H9 (cell line): ENCODE data around the gene KLK13. TPM values are rescaled to one million over a fixed set of nuclear protein-coding genes. Genes with fewer than 3 reads are reported as not detected.
A peak's percentile ranks its signal among the peaks of the same experiment; 100 is the strongest.

Source experiments
- DNase-seq: peaks from one replicate; pipeline ENCODE4 v3.0.0-alpha.2; 2017
- H2AFZ ChIP-seq: one replicate; pipeline ENCODE4 v1.6.1; 2013; ENCODE audit warnings: mild to moderate bottlenecking, low read length, control low read depth, moderate library complexity
- H2AK5ac ChIP-seq: 2 replicates; pipeline ENCODE4 v1.6.1; 2013; ENCODE audit warnings: low read length, control low read depth, mixed read lengths; ENCODE audit not compliant: insufficient read length
- H2BK120ac ChIP-seq: one replicate; pipeline ENCODE4 v1.6.1; 2013; ENCODE audit warnings: low read depth, mild to moderate bottlenecking, low read length, control low read depth, inconsistent platforms; ENCODE audit not compliant: poor library complexity, severe bottlenecking
- H2BK12ac ChIP-seq: 2 replicates; pipeline ENCODE4 v1.6.1; 2013; ENCODE audit warnings: low read length, control low read depth, mixed read lengths, low read depth; ENCODE audit not compliant: insufficient read length
- H2BK15ac ChIP-seq: 2 replicates; pipeline ENCODE4 v1.6.1; 2013; ENCODE audit warnings: low read depth, low read length, control low read depth
- H2BK20ac ChIP-seq: one replicate; pipeline ENCODE4 v1.6.1; 2013; ENCODE audit warnings: low read depth, mild to moderate bottlenecking, low read length, control low read depth, inconsistent platforms; ENCODE audit not compliant: poor library complexity, severe bottlenecking
- H2BK5ac ChIP-seq: 2 replicates; pipeline ENCODE4 v1.6.1; 2013; ENCODE audit warnings: low read length, control low read depth, mixed read lengths; ENCODE audit not compliant: insufficient read length
- H3K14ac ChIP-seq: 2 replicates; pipeline ENCODE4 v1.6.1; 2013; ENCODE audit warnings: low read length, control low read depth; ENCODE audit not compliant: insufficient read depth
- H3K18ac ChIP-seq: 2 replicates; pipeline ENCODE4 v1.6.1; 2013; ENCODE audit warnings: low read depth, mild to moderate bottlenecking, mixed read lengths, low read length, control low read depth; ENCODE audit not compliant: insufficient read length
- H3K23ac ChIP-seq: 2 replicates; pipeline ENCODE4 v1.6.1; 2013; ENCODE audit warnings: low read length, control low read depth, mixed read lengths, low read depth; ENCODE audit not compliant: insufficient read length
- H3K23me2 ChIP-seq: 2 replicates; pipeline ENCODE4 v1.6.1; 2013; ENCODE audit warnings: low read depth, mild to moderate bottlenecking, mixed read lengths, low read length, control low read depth; ENCODE audit not compliant: insufficient read length, poor library complexity, severe bottlenecking
- H3K27ac ChIP-seq: 2 replicates; pipeline ENCODE4 v1.5.1; 2013; ENCODE audit warnings: low read length, control low read depth, mixed read lengths, low read depth; ENCODE audit not compliant: insufficient read length
- H3K27me3 ChIP-seq: 2 replicates; pipeline ENCODE4 v1.6.1; 2013; ENCODE audit warnings: low read length, control low read depth, inconsistent platforms; ENCODE audit not compliant: insufficient read depth
- H3K4ac ChIP-seq: 2 replicates; pipeline ENCODE4 v1.6.1; 2013; ENCODE audit warnings: low read depth, mild to moderate bottlenecking, control low read depth, inconsistent platforms, low read length, moderate library complexity
- H3K4me1 ChIP-seq: 2 replicates; pipeline ENCODE4 v1.6.1; 2013; ENCODE audit warnings: low read length, control low read depth, inconsistent platforms; ENCODE audit not compliant: insufficient read depth
- H3K4me2 ChIP-seq: 2 replicates; pipeline ENCODE4 v1.6.1; 2013; ENCODE audit warnings: low read length, control low read depth, mixed read lengths; ENCODE audit not compliant: insufficient read length, insufficient read depth
- H3K56ac ChIP-seq: 2 replicates; pipeline ENCODE4 v1.6.1; 2013; ENCODE audit warnings: low read depth, mild to moderate bottlenecking, mixed read lengths, low read length, control low read depth; ENCODE audit not compliant: insufficient read length
- H3K79me1 ChIP-seq: 2 replicates; pipeline ENCODE4 v1.6.1; 2013; ENCODE audit warnings: low read depth, mild to moderate bottlenecking, moderate library complexity, low read length, control low read depth, inconsistent platforms; ENCODE audit not compliant: insufficient read depth, poor library complexity, severe bottlenecking
- H3K79me2 ChIP-seq: 2 replicates; pipeline ENCODE4 v1.6.1; 2013; ENCODE audit warnings: low read length, control low read depth, inconsistent platforms; ENCODE audit not compliant: insufficient read depth
- H3K9ac ChIP-seq: 2 replicates; pipeline ENCODE4 v1.6.1; 2013; ENCODE audit warnings: low read length, control low read depth, mixed read lengths; ENCODE audit not compliant: insufficient read length; ENCODE audit errors: extremely low read depth
- H3K9me3 ChIP-seq: one replicate; pipeline ENCODE4 v1.6.1; 2013; ENCODE audit warnings: low read depth, low read length, inconsistent platforms; ENCODE audit not compliant: control insufficient read depth
- H3T11ph ChIP-seq: one replicate; pipeline ENCODE4 v1.6.1; 2013; ENCODE audit warnings: mild to moderate bottlenecking, low read length, control low read depth, inconsistent platforms
- H4K20me1 ChIP-seq: one replicate; pipeline ENCODE4 v1.6.1; 2013; ENCODE audit not compliant: control insufficient read depth, insufficient read length, insufficient read depth
- H4K5ac ChIP-seq: 2 replicates; pipeline ENCODE4 v1.6.1; 2013; ENCODE audit warnings: low read depth, mild to moderate bottlenecking, mixed read lengths, low read length, control low read depth; ENCODE audit not compliant: insufficient read length
- H4K8ac ChIP-seq: replicated peaks from 2 replicates; pipeline ENCODE4 v1.6.1; 2013; ENCODE audit warnings: low read length, control low read depth, mixed read lengths, low read depth; ENCODE audit not compliant: insufficient read length
- H4K91ac ChIP-seq: 2 replicates; pipeline ENCODE4 v1.6.1; 2013; ENCODE audit warnings: low read depth, mild to moderate bottlenecking, moderate library complexity, mixed read lengths, low read length, control low read depth; ENCODE audit not compliant: insufficient read length
- H3K27ac Mint-ChIP-seq, 3 experiments: 2 replicates in 2 of 3; 3 replicates in 1 of 3; pipeline ENCODE4 v1.8.0; 2020 to 2021; ENCODE audit warnings: mixed read lengths in 3 of 3, mild to moderate bottlenecking in 1 of 3, moderate library complexity in 1 of 3
- H3K27me3 Mint-ChIP-seq: 2 replicates; pipeline ENCODE4 v1.8.0; 2021; ENCODE audit warnings: low read depth, mild to moderate bottlenecking, moderate library complexity, mixed read lengths
- H3K36me3 Mint-ChIP-seq, 3 experiments: 2 replicates in 2 of 3; 3 replicates in 1 of 3; pipeline ENCODE4 v1.8.0; 2020 to 2021; ENCODE audit warnings: low read depth in 3 of 3, mixed read lengths in 3 of 3; ENCODE audit not compliant: insufficient read depth in 1 of 3
- H3K4me1 Mint-ChIP-seq, 2 experiments: 2 replicates each; pipeline ENCODE4 v1.8.0; 2020; ENCODE audit warnings: mixed read lengths in 2 of 2
- H3K4me3 Mint-ChIP-seq, 2 experiments: 2 replicates in 1 of 2; 3 replicates in 1 of 2; pipeline ENCODE4 v1.8.0; 2020 to 2021; ENCODE audit warnings: mild to moderate bottlenecking in 2 of 2, mixed read lengths in 2 of 2, moderate library complexity in 1 of 2
- H3K9me3 Mint-ChIP-seq, 2 experiments: 2 replicates in 1 of 2; 3 replicates in 1 of 2; pipeline ENCODE4 v1.8.0; 2020; ENCODE audit warnings: mild to moderate bottlenecking in 2 of 2, mixed read lengths in 2 of 2, moderate library complexity in 1 of 2
- WGBS: extraction: QIAGEN DNeasy Blood & Tissue Kit; methylation state at CpG from one replicate; pipeline ENCODE4 v1.1.7; 2013; ENCODE audit warnings: missing lambda C conversion rate, low lambda C conversion rate, mixed read lengths; ENCODE audit not compliant: insufficient read length; ENCODE audit errors: extremely low coverage; 5-methylcytosine and 5-hydroxymethylcytosine counted together
- total RNA-seq: library from RNA; stranded (reverse); gene quantifications from 2 replicates; pipeline ENCODE4 v1.2.1, GENCODE V29; 2021
- TF ChIP-seq, protein P1 (sequence below): fragments of 200-600 bp; sonication (generic); conservative IDR thresholded peaks from 3 replicates; pipeline ENCODE4 v1.8.0; 2021; ENCODE audit warnings: antibody characterized with exemption, mild to moderate bottlenecking

KLK13 gene
- total RNA-seq, 1 experiment from 2014 or later = 4.2 TPM

DNA sequence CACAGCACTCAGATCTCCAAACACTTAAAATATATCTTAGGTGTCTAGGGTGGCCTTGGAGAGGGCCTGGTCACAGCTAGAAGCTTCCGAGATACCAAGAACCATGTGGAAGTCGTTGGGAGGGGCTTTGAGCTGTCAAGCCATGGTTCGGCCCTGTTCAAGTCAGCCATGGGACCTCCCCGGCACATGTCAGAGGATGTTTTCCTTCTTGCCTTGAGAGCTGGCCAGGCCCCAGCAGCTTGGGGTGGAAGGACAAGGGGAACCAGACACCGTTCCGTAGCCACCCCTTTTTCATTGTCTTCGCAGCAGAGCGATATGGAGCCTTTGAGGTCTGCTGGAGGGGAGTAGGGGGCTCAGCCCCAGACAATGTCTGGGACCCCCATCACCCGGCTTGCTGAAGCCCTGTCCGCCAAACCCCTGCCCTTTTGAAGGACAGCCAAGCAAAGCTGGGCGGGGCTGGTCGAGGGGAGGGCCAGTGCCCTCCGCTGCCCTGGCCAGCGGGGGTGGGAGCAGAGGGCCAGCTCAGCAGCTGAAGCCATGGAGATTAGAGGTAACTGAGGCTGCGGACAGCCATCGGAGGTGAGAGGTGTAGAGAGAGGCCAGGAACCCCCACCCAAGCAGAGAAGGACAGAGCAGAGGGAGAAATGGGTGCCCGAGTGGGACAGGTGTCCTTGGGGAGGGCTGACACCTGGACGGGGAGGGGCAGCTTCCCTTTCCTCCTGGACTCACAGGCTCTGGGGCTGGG lies 38.9 kb downstream of the KLK13 start:
- no peaks in the 10 kb centered on the region for H3K27me3 ChIP-seq
- Mint-ChIP-seq H3K4me3 (peak overlapping the region in 1 of 2 experiments; percentile 23; a peak in 1 of 5 replicates), H3K4me1 (peaks cover 28 to 50% of the 10 kb centered on the region in 2 experiments), H3K27me3 (peaks cover 6% of the 10 kb centered on the region), H3K36me3 (no peaks in the 10 kb centered on the region), H3K9me3 (no peaks in the 10 kb centered on the region; a peak in 1 of 5 replicates), H3K27ac (0 out of 7 replicates have a peak overlapping the region, but pooled peaks of 1 of the 3 experiments have one; percentile 18)
- TF ChIP-seq, protein P1, sequence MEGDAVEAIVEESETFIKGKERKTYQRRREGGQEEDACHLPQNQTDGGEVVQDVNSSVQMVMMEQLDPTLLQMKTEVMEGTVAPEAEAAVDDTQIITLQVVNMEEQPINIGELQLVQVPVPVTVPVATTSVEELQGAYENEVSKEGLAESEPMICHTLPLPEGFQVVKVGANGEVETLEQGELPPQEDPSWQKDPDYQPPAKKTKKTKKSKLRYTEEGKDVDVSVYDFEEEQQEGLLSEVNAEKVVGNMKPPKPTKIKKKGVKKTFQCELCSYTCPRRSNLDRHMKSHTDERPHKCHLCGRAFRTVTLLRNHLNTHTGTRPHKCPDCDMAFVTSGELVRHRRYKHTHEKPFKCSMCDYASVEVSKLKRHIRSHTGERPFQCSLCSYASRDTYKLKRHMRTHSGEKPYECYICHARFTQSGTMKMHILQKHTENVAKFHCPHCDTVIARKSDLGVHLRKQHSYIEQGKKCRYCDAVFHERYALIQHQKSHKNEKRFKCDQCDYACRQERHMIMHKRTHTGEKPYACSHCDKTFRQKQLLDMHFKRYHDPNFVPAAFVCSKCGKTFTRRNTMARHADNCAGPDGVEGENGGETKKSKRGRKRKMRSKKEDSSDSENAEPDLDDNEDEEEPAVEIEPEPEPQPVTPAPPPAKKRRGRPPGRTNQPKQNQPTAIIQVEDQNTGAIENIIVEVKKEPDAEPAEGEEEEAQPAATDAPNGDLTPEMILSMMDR = no peak
- H3K9me3 ChIP-seq = no peaks in the 10 kb centered on the region
- H2AK5ac ChIP-seq = no peak overlapping the region
- H2BK120ac ChIP-seq = no peak overlapping the region
- H4K20me1 ChIP-seq = no peaks in the 10 kb centered on the region
- no peak overlapping the region for H3T11ph ChIP-seq
- no peak overlapping the region for H2BK12ac ChIP-seq
- H3K23me2 ChIP-seq = no peaks in the 10 kb centered on the region
- H3K23ac ChIP-seq = no peak overlapping the region
- no peak overlapping the region for H3K27ac ChIP-seq
- no CpG with 5 or more reads among the region's 18 CpGs for WGBS
- no peaks in the 10 kb centered on the region for H3K79me1 ChIP-seq
- H2BK20ac ChIP-seq = no peak overlapping the region
- H3K4me2 ChIP-seq = no peak overlapping the region
- no peak overlapping the region for H3K9ac ChIP-seq
- H4K91ac ChIP-seq = no peak overlapping the region
- DNase-seq = no peak
- H3K79me2 ChIP-seq = no peaks in the 10 kb centered on the region
- H2BK15ac ChIP-seq = no peak overlapping the region
- no peak overlapping the region for H4K8ac ChIP-seq
- H3K4ac ChIP-seq = no peak overlapping the region
- no peak overlapping the region for H2AFZ ChIP-seq
- H3K4me1 ChIP-seq = no peaks in the 10 kb centered on the region
- no peak overlapping the region for H2BK5ac ChIP-seq
- no peak overlapping the region for H3K18ac ChIP-seq
- no peak overlapping the region; the same call in 1 of the 2 replicates for H3K14ac ChIP-seq
- no peak overlapping the region for H3K56ac ChIP-seq
- H4K5ac ChIP-seq = no peak overlapping the region
